ENCODE measurements around the gene BLOC1S2. TPM values are rescaled to one million over a fixed set of nuclear protein-coding genes. Genes with fewer than 3 reads are reported as not detected.

The BLOC1S2 gene
- total RNA-seq, 4 donors from 2014 or later = 1.1 to 20.3 (median 13.4) TPM; not detected in 1

GRCh38 chr10:100327007-100327717 lies 40.7 kb upstream of the BLOC1S2 start:
- Histone ChIP-seq H3K9me3 (no peaks in the 10 kb centered on the region), H3K4me3 (no peak overlapping the region), H3K27me3 (peaks cover 44% of the 10 kb centered on the region), H3K27ac (no peak overlapping the region), H3K4me1 (peaks cover 0 to 5% (median 0%) of the 10 kb centered on the region in 4 donors), H3K36me3 (no peaks in the 10 kb centered on the region)
- DNase-seq = peak; percentile 23
- TF ChIP-seq EP300 (IDR thresholded peaks at IDR 0.05; ENCODE audit: low read depth) = no peak
- no peak for TF ChIP-seq POLR2AphosphoS5 (IDR thresholded peaks at IDR 0.05)
- no peak for TF ChIP-seq POLR2A (IDR thresholded peaks at IDR 0.05)
- no peak for TF ChIP-seq CTCF (IDR thresholded peaks at IDR 0.05)
- in situ Hi-C loops (cut with MboI; ENCODE audit: low pct_ligation_motif_present in 1 of 4, low pct_unique_long_range_greater_than_20kb in 1 of 4, low sequenced_read_pairs in 3 of 4) (loop anchor here in 2 of 4 donors (25.0 kb wide), 1 partner anchor 185 kb away; the partner anchor contains the start of gene SEC31B (in 2 of the 2)), intact Hi-C loops (cut with DNase I; ENCODE audit: low total_unique reads) (no loop called here)
- 13 to 45% methylated on average over 2 to 8 of the region's 8 CpGs for WGBS, 2 donors (ENCODE audit: low coverage in 1 of 2)

- no peak overlapping the region for H3K27ac ChIP-seq
- no peaks in the 10 kb centered on the region for H3K9me3 ChIP-seq
- H3K4me1 ChIP-seq = peaks cover 0 to 5% (median 0%) of the 10 kb centered on the region in 4 donors
- no peak for DNase-seq
- TF ChIP-seq EP300 (IDR thresholded peaks at IDR 0.05; ENCODE audit: low read depth) (no peak), CTCF (IDR thresholded peaks at IDR 0.05) (no peak), POLR2AphosphoS5 (IDR thresholded peaks at IDR 0.05) (no peak), POLR2A (IDR thresholded peaks at IDR 0.05) (no peak)
- H3K36me3 ChIP-seq = no peaks in the 10 kb centered on the region
- H3K4me3 ChIP-seq = no peak overlapping the region
- WGBS, 2 donors (ENCODE audit: low coverage in 1 of 2) = 40 to 63% methylated on average over 1 to 7 of the region's 7 CpGs
- intact Hi-C loops (cut with DNase I; ENCODE audit: low total_unique reads) = no loop called here
- peaks cover 26% of the 10 kb centered on the region for H3K27me3 ChIP-seq
- in situ Hi-C loops (cut with MboI; ENCODE audit: low pct_ligation_motif_present in 1 of 4, low pct_unique_long_range_greater_than_20kb in 1 of 4, low sequenced_read_pairs in 3 of 4) = loop anchor here in 2 of 4 donors (25.0 kb wide), 1 partner anchor 187 kb away; the partner anchor contains the start of gene SEC31B (in 2 of the 2)
Measured at GRCh38 chr10:100325158-100325557, 38.7 kb upstream of the BLOC1S2 start.

- TF ChIP-seq POLR2A (IDR thresholded peaks at IDR 0.05) = no peak
- TF ChIP-seq POLR2AphosphoS5 (IDR thresholded peaks at IDR 0.05) = no peak
- no peak for TF ChIP-seq CTCF (IDR thresholded peaks at IDR 0.05)
- no peak for TF ChIP-seq EP300 (IDR thresholded peaks at IDR 0.05; ENCODE audit: low read depth)
- peaks cover 48% of the 10 kb centered on the region for H3K27me3 ChIP-seq
- no peak overlapping the region for H3K4me3 ChIP-seq
- H3K36me3 ChIP-seq = no peaks in the 10 kb centered on the region
- H3K27ac ChIP-seq = no peak overlapping the region
- no peaks in the 10 kb centered on the region for H3K9me3 ChIP-seq
- 43 to 64% methylated on average over 1 of the region's 1 CpG for WGBS, 2 donors (ENCODE audit: low coverage in 1 of 2)
- in situ Hi-C loops (cut with MboI; ENCODE audit: low pct_ligation_motif_present in 1 of 4, low pct_unique_long_range_greater_than_20kb in 1 of 4, low sequenced_read_pairs in 3 of 4) (no loop called here), intact Hi-C loops (cut with DNase I; ENCODE audit: low total_unique reads) (no loop called here)
- DNase-seq = no peak
- H3K4me1 ChIP-seq = no peaks in the 10 kb centered on the region
Measured at GRCh38 chr10:100319707-100320402, 33.4 kb upstream of the BLOC1S2 start.

GRCh38 chr10:100318207-100318606 lies 31.7 kb upstream of the BLOC1S2 start:
- intact Hi-C loops (cut with DNase I; ENCODE audit: low total_unique reads) = no loop called here
- DNase-seq = no peak
- Histone ChIP-seq H3K27me3 (peaks cover 60% of the 10 kb centered on the region), H3K4me1 (no peaks in the 10 kb centered on the region), H3K4me3 (no peak overlapping the region), H3K9me3 (no peaks in the 10 kb centered on the region), H3K36me3 (no peaks in the 10 kb centered on the region), H3K27ac (no peak overlapping the region)
- in situ Hi-C loops (cut with MboI; ENCODE audit: low pct_ligation_motif_present in 1 of 4, low pct_unique_long_range_greater_than_20kb in 1 of 4, low sequenced_read_pairs in 3 of 4) = no loop called here
- WGBS, 2 donors (ENCODE audit: low coverage in 1 of 2) = 83 to 87% methylated on average over 4 of the region's 4 CpGs
- no peak for TF ChIP-seq EP300 (IDR thresholded peaks at IDR 0.05; ENCODE audit: low read depth)
- TF ChIP-seq POLR2A (IDR thresholded peaks at IDR 0.05) = no peak
- TF ChIP-seq CTCF (IDR thresholded peaks at IDR 0.05) = no peak
- TF ChIP-seq POLR2AphosphoS5 (IDR thresholded peaks at IDR 0.05) = no peak

Data from transverse colon (tissue), 4 donors.